Heart right ventricle (tissue), 16 donors: ENCODE measurements around the gene MATR3. TPM values are rescaled to one million over a fixed set of nuclear protein-coding genes. Genes with fewer than 3 reads are reported as not detected.
"Not testable (repeated sequence)": the region's sequence is repeated elsewhere in the genome, so short reads cannot be mapped to it uniquely, and the experiment has no call there.

Experiments
- ATAC-seq, 8 donors: fragments of 200-7000 bp; cut with Tn5 transposase; one replicate each; pipeline ENCODE4 v1.9.1; 2020; ENCODE audit warnings: mild to moderate bottlenecking in 8 of 8, moderate library complexity in 8 of 8, moderate number of reproducible peaks in 1 of 8
- DNase-seq, 2 donors: peaks; one replicate each; pipeline ENCODE4 v3.0.0-alpha.2; 2020
- H3K27ac ChIP-seq, 10 donors: fragments of 200-600 bp; sonication (generic) in 2 of 10; one replicate each; pipeline versions ENCODE4 v1.5.0 to v1.8.0; 2020 to 2022; ENCODE audit warnings: mild to moderate bottlenecking in 3 of 10
- H3K27me3 ChIP-seq, 7 donors: fragments of 200-600 bp; one replicate each; pipeline ENCODE4 v1.8.0; 2021 to 2022; ENCODE audit warnings: mild to moderate bottlenecking in 2 of 7
- H3K36me3 ChIP-seq, 9 donors: fragments of 200-600 bp; sonication (generic) in 1 of 9; one replicate each; pipeline versions ENCODE4 v1.5.0 to v1.8.0; 2020 to 2022; ENCODE audit warnings: mild to moderate bottlenecking in 2 of 9
- H3K4me1 ChIP-seq, 9 donors: fragments of 200-600 bp; sonication (generic) in 1 of 9; one replicate each; pipeline versions ENCODE4 v1.5.0 to v1.8.0; 2020 to 2022; ENCODE audit warnings: mild to moderate bottlenecking in 4 of 9
- H3K4me3 ChIP-seq, 10 donors: fragments of 200-600 bp; sonication (generic) in 2 of 10; one replicate each; pipeline versions ENCODE4 v1.5.0 to v1.8.0; 2020 to 2022; ENCODE audit warnings: mild to moderate bottlenecking in 7 of 10, moderate library complexity in 2 of 10
- H3K9me3 ChIP-seq, 11 donors: fragments of 200-600 bp in 10 of 11; sonication (generic) in 2 of 11; one replicate each; pipeline versions ENCODE4 v1.5.0 to v1.8.0; 2013 to 2022; ENCODE audit warnings: mild to moderate bottlenecking in 2 of 11, control low read depth in 1 of 11, moderate library complexity in 1 of 11
- CTCF ChIP-seq, 9 donors: fragments of 200-600 bp; sonication (generic) in 2 of 9; IDR thresholded peaks; one replicate each; pipeline versions ENCODE4 v1.5.0 to v1.8.0; 2021 to 2022; ENCODE audit warnings: antibody characterized with exemption in 9 of 9, mild to moderate bottlenecking in 5 of 9, moderate library complexity in 1 of 9
- WGBS, 2 donors: extraction: QIAGEN DNeasy Blood & Tissue Kit; methylation state at CpG; one replicate each; pipeline ENCODE4 v1.1.7; 2013; ENCODE audit warnings: inconsistent platforms in 1 of 2; 5-methylcytosine and 5-hydroxymethylcytosine counted together
- intact Hi-C, 10 donors: fragments of 100-400 bp; cut with DNase I; formaldehyde crosslinking; loops; one replicate each; pipeline versions ENCODE4 v1.11.1 to v1.14.2; 2022
- polyA plus RNA-seq, 2 donors: library from polyadenylated mRNA; stranded (reverse); fragments of 200-250 nt; gene quantifications; one replicate each; pipeline ENCODE4 v1.2.3, GENCODE V29; 2013
- total RNA-seq, 10 donors: library from RNA; stranded (reverse); fragmentation: NEBNext Ultra II Directional in 3 of 10; extraction: Animal tissue kit (Norgen Biotek cat#: 25700) in 3 of 10; gene quantifications; one replicate each; pipeline versions ENCODE4 v1.2.1 to v1.2.4, GENCODE V29; 2021 to 2023
- donor health status: Arrhythmogenic right ventricular cardiomyopathy.
- donor health status: ischemic (EF 13 %, LVEDD 7.1; RV severe dilation, severe dysfunction).
- donor health status: healthy with polysubstance abuse.
- donor health status: DM: no; HTN: yes; CAD: no.
- donor health status: DM: no; HTN: no; CAD: no.
- donor health status: ischemic (EF 25% LVEDD 6.9; RV normal size, moderate dysfunction).
- donor health status: ischemic (EF 25% LVEDD 5.7; RV mildly dilated, moderate dysfunction).
- donor health status: healthy.
- donor health status: DM: yes; HTN: yes; CAD: no.
- donor health status: Ischemic cardiomyopathy.
- donor health status: ischemic (EF 35%, LVEDD 5.7; RV mildly dilated, moderate dysfunction).
- donor health status: nonischemic (EF 11% LVEDD 7.7; RV severe dilation, severe dysfunction).
- donor health status: DM: yes; HTN: yes; CAD: no.
- donor health status: PGD.
- donor health status: ischemic (EF 29% LVEDD 5.4; RV normal size, mild dysfunction).
- donor health status: nonischemic (EF 23%, LVEDD 6.1; RV moderate dilation, normal function).

MATR3 gene
- total and polyA plus RNA-seq, 12 donors: 86.8 to 209 (median 167) TPM

GRCh38 chr5:139306628-139307379 is 13.3 kb downstream of the MATR3 start:
- no peak for TF ChIP-seq CTCF (IDR thresholded peaks at IDR 0.05)
- intact Hi-C loops: no loop called here

GRCh38 chr5:139308797-139309196 is 15.3 kb downstream of the MATR3 start:
- H3K9me3 ChIP-seq: no peaks in the 10 kb centered on the region
- no peak overlapping the region for H3K27ac ChIP-seq
- DNase-seq: no peak
- no peak overlapping the region for H3K4me3 ChIP-seq
- no peak for TF ChIP-seq CTCF (IDR thresholded peaks at IDR 0.05)
- intact Hi-C loops: no loop called here
- no peak for ATAC-seq
- peaks cover 0 to 6% (median 0%) of the 10 kb centered on the region in 9 donors for H3K36me3 ChIP-seq
- H3K4me1 ChIP-seq: peaks cover 6 to 100% (median 89%) of the 10 kb centered on the region in 9 donors
- no peaks in the 10 kb centered on the region for H3K27me3 ChIP-seq

More at GRCh38 chr5:139306628-139307379, 13.3 kb downstream of the MATR3 start:
- H3K27me3 ChIP-seq: no peaks in the 10 kb centered on the region
- H3K4me1 ChIP-seq: peaks cover 6 to 100% (median 95%) of the 10 kb centered on the region in 9 donors
- H3K27ac ChIP-seq: no peak overlapping the region
- 67 to 76% methylated on average over 3 of the region's 3 CpGs for WGBS, 2 donors
- peaks cover 0 to 4% (median 0%) of the 10 kb centered on the region in 9 donors for H3K36me3 ChIP-seq
- H3K4me3 ChIP-seq: no peak overlapping the region
- DNase-seq (no peak), ATAC-seq (no peak)
- H3K9me3 ChIP-seq: no peaks in the 10 kb centered on the region

GRCh38 chr5:139310715-139311186 is 17.2 kb downstream of the MATR3 start:
- H3K27me3 ChIP-seq, DNase-seq, H3K4me3 ChIP-seq, H3K27ac ChIP-seq, ATAC-seq, H3K9me3 ChIP-seq, intact Hi-C loops: not testable (repeated sequence)
- WGBS, 2 donors: 83 to 90% methylated on average over 9 of the region's 9 CpGs
- peaks cover 10 to 100% (median 87%) of the 10 kb centered on the region in 9 donors for H3K4me1 ChIP-seq
- peaks cover 0 to 16% (median 7%) of the 10 kb centered on the region in 9 donors for H3K36me3 ChIP-seq

GRCh38 chr5:139312075-139312474 is 18.5 kb downstream of the MATR3 start:
- 80 to 85% methylated on average over 9 of the region's 9 CpGs for WGBS, 2 donors
- DNase-seq: no peak
- TF ChIP-seq CTCF (IDR thresholded peaks at IDR 0.05): no peak
- Histone ChIP-seq H3K27ac (no peak overlapping the region), H3K4me1 (peaks cover 13 to 95% (median 77%) of the 10 kb centered on the region in 9 donors), H3K36me3 (peaks cover 0 to 29% (median 20%) of the 10 kb centered on the region in 9 donors), H3K4me3 (no peak overlapping the region), H3K27me3 (no peaks in the 10 kb centered on the region), H3K9me3 (no peaks in the 10 kb centered on the region)
- intact Hi-C loops: no loop called here
- ATAC-seq: no peak

GRCh38 chr5:139314276-139314675 is 20.7 kb downstream of the MATR3 start:
- no peak for DNase-seq
- H3K27me3 ChIP-seq: no peaks in the 10 kb centered on the region
- no peak for ATAC-seq
- no peaks in the 10 kb centered on the region for H3K9me3 ChIP-seq
- H3K4me1 ChIP-seq: peaks cover 7 to 73% (median 55%) of the 10 kb centered on the region in 9 donors
- H3K36me3 ChIP-seq: peaks cover 0 to 51% (median 30%) of the 10 kb centered on the region in 9 donors
- H3K4me3 ChIP-seq: no peak overlapping the region
- intact Hi-C loops: no loop called here
- 79 to 85% methylated on average over 1 of the region's 1 CpG for WGBS, 2 donors
- TF ChIP-seq CTCF (IDR thresholded peaks at IDR 0.05): no peak
- no peak overlapping the region for H3K27ac ChIP-seq
